Hepatocyte (in vitro differentiated cells): ENCODE data around the gene AGBL4.

ENCODE experiments used
- EZH2 ChIP-seq: fragments of 200-600 bp; sonication (generic); IDR thresholded peaks from 2 replicates; pipeline ENCODE4 v1.6.1; 2016; ENCODE audit warnings: antibody characterized with exemption, mild to moderate bottlenecking, borderline replicate concordance
- EZH2phosphoT487 ChIP-seq: fragments of 200-600 bp; sonication (generic); IDR thresholded peaks from one replicate; pipeline ENCODE4 v1.6.1; 2018; ENCODE audit warnings: antibody characterized with exemption, mild to moderate bottlenecking, low read depth, moderate library complexity; ENCODE audit not compliant: unreplicated experiment, severe bottlenecking
- TF ChIP-seq, protein P1 (sequence below): fragments of 200-600 bp; sonication (generic); IDR thresholded peaks from 2 replicates; pipeline ENCODE4 v1.5.1; 2016; ENCODE audit warnings: antibody characterized with exemption, mild to moderate bottlenecking; ENCODE audit not compliant: poor library complexity

DNA sequence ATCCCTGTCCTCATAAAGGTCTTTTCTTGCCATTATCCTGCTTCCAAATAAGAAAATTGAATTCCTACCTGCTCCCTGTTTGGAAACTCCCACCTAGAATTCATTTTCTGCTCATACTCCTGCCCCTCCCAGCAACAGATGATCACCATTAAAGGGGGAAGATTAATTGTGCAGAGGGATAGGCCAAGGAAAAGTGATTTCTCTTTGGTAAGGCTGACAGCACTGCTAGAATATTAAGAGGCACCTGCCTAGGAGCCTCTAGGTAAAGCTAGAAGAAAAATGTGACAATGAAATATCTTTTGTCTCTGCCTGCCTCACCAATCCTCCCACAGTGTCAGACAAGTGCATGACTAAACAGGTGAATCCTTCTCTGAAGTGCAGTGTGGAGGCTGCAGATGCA lies 1474.8 kb downstream of the AGBL4 start:
- TF ChIP-seq, protein P1, sequence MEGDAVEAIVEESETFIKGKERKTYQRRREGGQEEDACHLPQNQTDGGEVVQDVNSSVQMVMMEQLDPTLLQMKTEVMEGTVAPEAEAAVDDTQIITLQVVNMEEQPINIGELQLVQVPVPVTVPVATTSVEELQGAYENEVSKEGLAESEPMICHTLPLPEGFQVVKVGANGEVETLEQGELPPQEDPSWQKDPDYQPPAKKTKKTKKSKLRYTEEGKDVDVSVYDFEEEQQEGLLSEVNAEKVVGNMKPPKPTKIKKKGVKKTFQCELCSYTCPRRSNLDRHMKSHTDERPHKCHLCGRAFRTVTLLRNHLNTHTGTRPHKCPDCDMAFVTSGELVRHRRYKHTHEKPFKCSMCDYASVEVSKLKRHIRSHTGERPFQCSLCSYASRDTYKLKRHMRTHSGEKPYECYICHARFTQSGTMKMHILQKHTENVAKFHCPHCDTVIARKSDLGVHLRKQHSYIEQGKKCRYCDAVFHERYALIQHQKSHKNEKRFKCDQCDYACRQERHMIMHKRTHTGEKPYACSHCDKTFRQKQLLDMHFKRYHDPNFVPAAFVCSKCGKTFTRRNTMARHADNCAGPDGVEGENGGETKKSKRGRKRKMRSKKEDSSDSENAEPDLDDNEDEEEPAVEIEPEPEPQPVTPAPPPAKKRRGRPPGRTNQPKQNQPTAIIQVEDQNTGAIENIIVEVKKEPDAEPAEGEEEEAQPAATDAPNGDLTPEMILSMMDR: no peak
- no peak for TF ChIP-seq EZH2
- TF ChIP-seq EZH2phosphoT487: no peak
